ENCODE data around the gene ASB7.
"Not testable (repeated sequence)": the region's sequence is repeated elsewhere in the genome, so short reads cannot be mapped to it uniquely, and the experiment has no call there.

Gene ASB7

GRCh38 chr15:100668348-100668745, 66.0 kb downstream of the ASB7 start:
- in situ Hi-C loops (cut with MboI; ENCODE audit: low sequenced_read_pairs) = no loop called here

GRCh38 chr15:100669260-100669659, 66.9 kb downstream of the ASB7 start:
- in situ Hi-C loops (cut with MboI; ENCODE audit: low sequenced_read_pairs) = no loop called here
- no peaks in the 10 kb centered on the region for H3K36me3 ChIP-seq (replicated peaks)
- H3K27me3 ChIP-seq (ENCODE audit: low read depth) = no peaks in the 10 kb centered on the region
- no peaks in the 10 kb centered on the region for H3K4me1 ChIP-seq
- no peak overlapping the region for H3K4me3 ChIP-seq
- DNase-seq (ENCODE audit: low spot score in 2 of 2) = no peak
- H3K9me3 ChIP-seq = no peaks in the 10 kb centered on the region

More at GRCh38 chr15:100668348-100668745, 66.0 kb downstream of the ASB7 start:
- Histone ChIP-seq H3K9me3 (no peaks in the 10 kb centered on the region), H3K27me3 (ENCODE audit: low read depth) (no peaks in the 10 kb centered on the region), H3K36me3 (replicated peaks) (no peaks in the 10 kb centered on the region), H3K4me1 (no peaks in the 10 kb centered on the region), H3K4me3 (no peak overlapping the region)
- no peak for DNase-seq (ENCODE audit: low spot score in 2 of 2)

- Histone ChIP-seq H3K4me1 (no peaks in the 10 kb centered on the region), H3K9me3 (no peaks in the 10 kb centered on the region), H3K4me3 (no peak overlapping the region), H3K27me3 (ENCODE audit: low read depth) (no peaks in the 10 kb centered on the region), H3K36me3 (replicated peaks) (no peaks in the 10 kb centered on the region)
- no peak for DNase-seq (ENCODE audit: low spot score in 2 of 2)
- in situ Hi-C loops (cut with MboI; ENCODE audit: low sequenced_read_pairs) = no loop called here
Measured at GRCh38 chr15:100670505-100671021, 68.2 kb downstream of the ASB7 start.

- Histone ChIP-seq H3K36me3 (replicated peaks) (no peaks in the 10 kb centered on the region), H3K4me3 (no peak overlapping the region), H3K27me3 (ENCODE audit: low read depth) (no peaks in the 10 kb centered on the region), H3K9me3 (no peaks in the 10 kb centered on the region), H3K4me1 (no peaks in the 10 kb centered on the region)
- in situ Hi-C loops (cut with MboI; ENCODE audit: low sequenced_read_pairs) = no loop called here
- DNase-seq (ENCODE audit: low spot score in 2 of 2) = no peak
Measured at GRCh38 chr15:100671124-100671680, 68.8 kb downstream of the ASB7 start.

GRCh38 chr15:100671858-100672543, 69.6 kb downstream of the ASB7 start:
- Histone ChIP-seq H3K4me1 (no peaks in the 10 kb centered on the region), H3K27me3 (ENCODE audit: low read depth) (no peaks in the 10 kb centered on the region), H3K36me3 (replicated peaks) (no peaks in the 10 kb centered on the region), H3K9me3 (no peaks in the 10 kb centered on the region), H3K4me3 (no peak overlapping the region)
- in situ Hi-C loops (cut with MboI; ENCODE audit: low sequenced_read_pairs) = no loop called here
- DNase-seq (ENCODE audit: low spot score in 2 of 2) = peak; percentile 20 to 64

GRCh38 chr15:100672959-100673358, 70.6 kb downstream of the ASB7 start:
- Histone ChIP-seq H3K4me1 (no peaks in the 10 kb centered on the region), H3K9me3 (no peaks in the 10 kb centered on the region), H3K36me3 (replicated peaks) (no peaks in the 10 kb centered on the region), H3K27me3 (ENCODE audit: low read depth) (no peaks in the 10 kb centered on the region), H3K4me3 (no peak overlapping the region)
- in situ Hi-C loops (cut with MboI; ENCODE audit: low sequenced_read_pairs) = no loop called here
- DNase-seq (ENCODE audit: low spot score in 2 of 2) = no peak

GRCh38 chr15:100679151-100679550, 76.8 kb downstream of the ASB7 start:
- H3K27me3 ChIP-seq (ENCODE audit: low read depth) = not testable (repeated sequence)

GRCh38 chr15:100680726-100681125, 78.3 kb downstream of the ASB7 start:
- Histone ChIP-seq H3K4me1 (no peaks in the 10 kb centered on the region), H3K9me3 (no peaks in the 10 kb centered on the region; the same call in 1 of the 2 replicates), H3K36me3 (replicated peaks) (no peaks in the 10 kb centered on the region), H3K4me3 (no peak overlapping the region), H3K27me3 (ENCODE audit: low read depth) (no peaks in the 10 kb centered on the region)
- in situ Hi-C loops (cut with MboI; ENCODE audit: low sequenced_read_pairs) = no loop called here
- no peak for DNase-seq (ENCODE audit: low spot score in 2 of 2)

More at GRCh38 chr15:100679151-100679550, 76.8 kb downstream of the ASB7 start:
- H3K4me3 ChIP-seq; in situ Hi-C loops (cut with MboI; ENCODE audit: low sequenced_read_pairs); H3K4me1 ChIP-seq; H3K36me3 ChIP-seq (replicated peaks); H3K9me3 ChIP-seq: not testable (repeated sequence)
- peak in 1 of 2 experiments; percentile 14 for DNase-seq (ENCODE audit: low spot score in 2 of 2)

- no peak overlapping the region for H3K4me3 ChIP-seq
- in situ Hi-C loops (cut with MboI; ENCODE audit: low sequenced_read_pairs) = no loop called here
- no peak for DNase-seq (ENCODE audit: low spot score in 2 of 2)
- H3K9me3 ChIP-seq = no peaks in the 10 kb centered on the region; the same call in 1 of the 2 replicates
- no peaks in the 10 kb centered on the region for H3K4me1 ChIP-seq
- H3K27me3 ChIP-seq (ENCODE audit: low read depth) = no peaks in the 10 kb centered on the region
- H3K36me3 ChIP-seq (replicated peaks) = no peaks in the 10 kb centered on the region
Measured at GRCh38 chr15:100681335-100681746, 79.0 kb downstream of the ASB7 start.

- in situ Hi-C loops (cut with MboI; ENCODE audit: low sequenced_read_pairs) = no loop called here
- no peak for DNase-seq (ENCODE audit: low spot score in 2 of 2)
- Histone ChIP-seq H3K9me3 (no peaks in the 10 kb centered on the region; the same call in 1 of the 2 replicates), H3K27me3 (ENCODE audit: low read depth) (no peaks in the 10 kb centered on the region), H3K4me1 (no peaks in the 10 kb centered on the region), H3K36me3 (replicated peaks) (no peaks in the 10 kb centered on the region), H3K4me3 (no peak overlapping the region)
Measured at GRCh38 chr15:100682468-100682867, 80.1 kb downstream of the ASB7 start.

GRCh38 chr15:100683434-100683833, 81.0 kb downstream of the ASB7 start:
- in situ Hi-C loops (cut with MboI; ENCODE audit: low sequenced_read_pairs) = no loop called here

GRCh38 chr15:100684591-100684990, 82.2 kb downstream of the ASB7 start:
- H3K36me3 ChIP-seq (replicated peaks) = no peaks in the 10 kb centered on the region
- H3K4me1 ChIP-seq = no peaks in the 10 kb centered on the region
- no peaks in the 10 kb centered on the region; the same call in 1 of the 2 replicates for H3K9me3 ChIP-seq
- no peaks in the 10 kb centered on the region for H3K27me3 ChIP-seq (ENCODE audit: low read depth)
- no peak overlapping the region for H3K4me3 ChIP-seq
- in situ Hi-C loops (cut with MboI; ENCODE audit: low sequenced_read_pairs) = no loop called here
- no peak for DNase-seq (ENCODE audit: low spot score in 2 of 2)

More at GRCh38 chr15:100683434-100683833, 81.0 kb downstream of the ASB7 start:
- Histone ChIP-seq H3K27me3 (ENCODE audit: low read depth) (no peaks in the 10 kb centered on the region), H3K4me1 (no peaks in the 10 kb centered on the region), H3K36me3 (replicated peaks) (no peaks in the 10 kb centered on the region), H3K9me3 (no peaks in the 10 kb centered on the region; the same call in 1 of the 2 replicates), H3K4me3 (no peak overlapping the region)
- DNase-seq (ENCODE audit: low spot score in 2 of 2) = no peak

- DNase-seq (ENCODE audit: low spot score in 2 of 2) = no peak
- no peaks in the 10 kb centered on the region for H3K27me3 ChIP-seq (ENCODE audit: low read depth)
- in situ Hi-C loops (cut with MboI; ENCODE audit: low sequenced_read_pairs) = no loop called here
- no peaks in the 10 kb centered on the region for H3K36me3 ChIP-seq (replicated peaks)
- H3K4me3 ChIP-seq = no peak overlapping the region
- no peaks in the 10 kb centered on the region; the same call in 1 of the 2 replicates for H3K9me3 ChIP-seq
- no peaks in the 10 kb centered on the region for H3K4me1 ChIP-seq
Measured at GRCh38 chr15:100686021-100686724, 83.8 kb downstream of the ASB7 start.
